Measurements from ENCODE around the gene COG7. TPM values are rescaled to one million over a fixed set of nuclear protein-coding genes. Genes with fewer than 3 reads are reported as not detected.

COG7 gene
- total RNA-seq, 4 donors from 2014 or later, result 37.1 to 121 (median 54.6) TPM

DNA sequence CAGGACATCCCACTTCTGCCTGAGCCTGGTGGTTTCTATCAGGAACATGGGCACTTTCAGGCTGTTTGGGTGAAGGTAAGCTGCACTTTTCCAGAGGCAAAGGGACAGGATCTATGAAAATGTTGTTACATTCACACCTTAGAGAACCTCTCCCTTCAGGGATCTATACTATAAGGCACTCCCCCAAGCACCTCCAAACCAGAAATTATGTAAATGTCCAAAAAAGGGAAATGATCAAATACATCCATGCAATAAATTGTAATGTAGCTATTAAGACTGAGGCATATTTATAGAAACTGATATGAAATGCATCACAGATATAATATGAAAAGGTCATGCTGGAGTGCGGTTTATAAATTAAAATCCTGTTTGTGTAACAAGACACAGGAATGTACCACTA lies 23.3 kb upstream of the COG7 start:
- H3K4me3 ChIP-seq, result no peak overlapping the region
- no peak for DNase-seq
- intact Hi-C loops (cut with DNase I; ENCODE audit: low total_unique reads) (no loop called here), in situ Hi-C loops (cut with MboI; ENCODE audit: low pct_ligation_motif_present in 1 of 4, low pct_unique_long_range_greater_than_20kb in 1 of 4, low sequenced_read_pairs in 3 of 4) (no loop called here)
- H3K9me3 ChIP-seq, result no peaks in the 10 kb centered on the region
- H3K36me3 ChIP-seq, result peaks cover 0 to 60% (median 29%) of the 10 kb centered on the region in 4 donors
- no peaks in the 10 kb centered on the region for H3K4me1 ChIP-seq
- 90% methylated on average over 1 of the region's 1 CpG; no CpG with 5 or more reads in 1 of the 2 donors for WGBS, 2 donors (ENCODE audit: low coverage in 1 of 2)
- H3K27me3 ChIP-seq, result no peaks in the 10 kb centered on the region
- TF ChIP-seq EP300 (IDR thresholded peaks at IDR 0.05; ENCODE audit: low read depth) (no peak), POLR2AphosphoS5 (IDR thresholded peaks at IDR 0.05) (no peak), POLR2A (IDR thresholded peaks at IDR 0.05) (no peak)
- TF ChIP-seq, protein P1, sequence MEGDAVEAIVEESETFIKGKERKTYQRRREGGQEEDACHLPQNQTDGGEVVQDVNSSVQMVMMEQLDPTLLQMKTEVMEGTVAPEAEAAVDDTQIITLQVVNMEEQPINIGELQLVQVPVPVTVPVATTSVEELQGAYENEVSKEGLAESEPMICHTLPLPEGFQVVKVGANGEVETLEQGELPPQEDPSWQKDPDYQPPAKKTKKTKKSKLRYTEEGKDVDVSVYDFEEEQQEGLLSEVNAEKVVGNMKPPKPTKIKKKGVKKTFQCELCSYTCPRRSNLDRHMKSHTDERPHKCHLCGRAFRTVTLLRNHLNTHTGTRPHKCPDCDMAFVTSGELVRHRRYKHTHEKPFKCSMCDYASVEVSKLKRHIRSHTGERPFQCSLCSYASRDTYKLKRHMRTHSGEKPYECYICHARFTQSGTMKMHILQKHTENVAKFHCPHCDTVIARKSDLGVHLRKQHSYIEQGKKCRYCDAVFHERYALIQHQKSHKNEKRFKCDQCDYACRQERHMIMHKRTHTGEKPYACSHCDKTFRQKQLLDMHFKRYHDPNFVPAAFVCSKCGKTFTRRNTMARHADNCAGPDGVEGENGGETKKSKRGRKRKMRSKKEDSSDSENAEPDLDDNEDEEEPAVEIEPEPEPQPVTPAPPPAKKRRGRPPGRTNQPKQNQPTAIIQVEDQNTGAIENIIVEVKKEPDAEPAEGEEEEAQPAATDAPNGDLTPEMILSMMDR (IDR thresholded peaks at IDR 0.05), result no peak
- no peak overlapping the region for H3K27ac ChIP-seq

DNA sequence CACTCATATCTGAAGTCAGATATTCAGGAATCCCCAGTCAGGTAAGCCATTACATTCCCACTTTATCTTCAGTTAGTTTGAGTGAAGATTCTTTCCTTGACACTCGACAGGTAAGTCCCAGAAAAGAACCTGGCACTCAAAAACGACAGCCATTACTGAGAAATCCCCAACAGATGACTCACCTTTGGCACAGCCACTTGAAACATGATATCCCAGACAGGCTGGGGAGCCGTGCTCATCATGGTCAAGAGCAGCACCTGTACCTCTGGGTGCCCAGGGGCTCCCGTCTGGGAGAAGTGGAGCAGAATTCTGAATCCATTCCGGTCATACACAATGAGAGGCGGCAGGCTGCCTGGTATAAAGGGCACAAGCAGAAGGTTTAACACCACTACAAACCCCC lies 16.8 kb upstream of the COG7 start:
- Histone ChIP-seq H3K9me3 (no peaks in the 10 kb centered on the region), H3K27me3 (no peaks in the 10 kb centered on the region), H3K27ac (no peak overlapping the region), H3K4me1 (no peaks in the 10 kb centered on the region), H3K4me3 (no peak overlapping the region), H3K36me3 (peaks cover 0 to 48% (median 16%) of the 10 kb centered on the region in 4 donors)
- TF ChIP-seq, protein P1 (IDR thresholded peaks at IDR 0.05), result no peak
- TF ChIP-seq EP300 (IDR thresholded peaks at IDR 0.05; ENCODE audit: low read depth), result no peak
- TF ChIP-seq POLR2A (IDR thresholded peaks at IDR 0.05), result no peak
- TF ChIP-seq POLR2AphosphoS5 (IDR thresholded peaks at IDR 0.05), result no peak
- no peak for DNase-seq
- WGBS, 2 donors (ENCODE audit: low coverage in 1 of 2), result 77 to 80% methylated on average over 2 to 6 of the region's 6 CpGs
- in situ Hi-C loops (cut with MboI; ENCODE audit: low pct_ligation_motif_present in 1 of 4, low pct_unique_long_range_greater_than_20kb in 1 of 4, low sequenced_read_pairs in 3 of 4), result no loop called here
- intact Hi-C loops (cut with DNase I; ENCODE audit: low total_unique reads), result no loop called here

DNA sequence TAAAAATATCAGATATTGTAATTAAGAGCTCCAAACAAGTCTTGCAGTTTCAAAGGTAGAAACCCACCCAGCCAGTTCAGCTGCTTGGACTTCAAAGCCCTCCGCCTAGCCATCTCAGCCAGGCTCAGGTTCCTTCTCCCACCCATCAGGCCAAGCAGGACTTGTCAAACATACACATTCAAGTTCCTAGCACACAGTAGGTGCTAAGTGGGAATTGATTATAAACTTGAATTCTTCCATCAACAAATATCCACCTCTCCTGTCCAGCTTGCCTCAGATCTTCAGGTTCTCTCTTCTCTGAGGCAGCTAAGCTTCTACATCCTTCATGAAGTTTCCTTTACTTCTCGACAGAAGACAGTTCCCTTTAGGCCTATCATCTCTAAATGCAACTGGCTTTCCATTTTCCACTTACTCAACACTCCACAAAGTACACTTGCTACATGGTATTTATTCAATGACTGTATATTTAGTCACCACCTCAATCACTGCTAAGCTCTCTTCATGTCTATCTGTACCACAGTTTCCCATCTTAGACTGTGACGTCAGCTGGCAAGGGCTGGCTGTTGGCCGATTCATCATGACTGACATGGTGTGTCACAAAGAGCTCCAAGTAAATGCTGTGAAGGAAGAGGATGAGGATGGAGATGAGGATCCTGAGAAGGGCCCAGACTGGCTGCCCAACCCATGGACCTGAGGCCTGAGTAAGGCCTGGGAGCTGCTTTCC lies 13.3 kb upstream of the COG7 start:
- no peak overlapping the region for H3K4me3 ChIP-seq
- no peak overlapping the region for H3K27ac ChIP-seq
- intact Hi-C loops (cut with DNase I; ENCODE audit: low total_unique reads) (no loop called here), in situ Hi-C loops (cut with MboI; ENCODE audit: low pct_ligation_motif_present in 1 of 4, low pct_unique_long_range_greater_than_20kb in 1 of 4, low sequenced_read_pairs in 3 of 4) (no loop called here)
- no peaks in the 10 kb centered on the region for H3K27me3 ChIP-seq
- H3K36me3 ChIP-seq, result peaks cover 0 to 31% (median 6%) of the 10 kb centered on the region in 4 donors
- H3K4me1 ChIP-seq, result peaks cover 0 to 7% (median 4%) of the 10 kb centered on the region in 4 donors
- 83 to 92% methylated on average over 2 to 4 of the region's 4 CpGs for WGBS, 2 donors (ENCODE audit: low coverage in 1 of 2)
- DNase-seq, result no peak
- TF ChIP-seq POLR2A (IDR thresholded peaks at IDR 0.05) (no peak), POLR2AphosphoS5 (IDR thresholded peaks at IDR 0.05) (no peak), EP300 (IDR thresholded peaks at IDR 0.05; ENCODE audit: low read depth) (no peak)
- TF ChIP-seq, protein P1 (IDR thresholded peaks at IDR 0.05), result no peak
- no peaks in the 10 kb centered on the region for H3K9me3 ChIP-seq

DNA sequence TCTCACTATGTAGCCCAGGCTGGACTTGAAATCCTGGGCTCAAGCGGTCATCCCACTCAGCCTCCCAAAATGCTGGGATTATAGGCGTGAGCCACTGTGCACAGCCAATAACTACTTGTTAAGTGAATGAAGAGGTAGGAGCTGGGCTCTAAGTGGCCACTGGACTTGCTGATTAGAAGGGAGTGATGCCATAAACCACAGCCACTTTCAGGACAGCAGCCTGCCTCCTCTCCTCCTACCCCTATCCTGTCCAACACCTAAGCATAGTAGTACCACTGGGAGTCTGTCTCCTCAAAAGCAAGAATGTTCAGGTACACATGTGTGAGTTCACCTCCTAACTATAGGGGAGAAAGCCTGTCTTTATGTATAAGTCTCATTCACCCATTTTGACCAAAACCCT lies 12.2 kb upstream of the COG7 start:
- WGBS, 2 donors (ENCODE audit: low coverage in 1 of 2), result 97% methylated on average over 2 of the region's 2 CpGs; no CpG with 5 or more reads in 1 of the 2 donors
- Histone ChIP-seq H3K4me1 (peaks cover 0 to 7% (median 4%) of the 10 kb centered on the region in 4 donors), H3K36me3 (peaks cover 0 to 28% (median 6%) of the 10 kb centered on the region in 4 donors), H3K9me3 (no peaks in the 10 kb centered on the region), H3K4me3 (no peak overlapping the region), H3K27me3 (no peaks in the 10 kb centered on the region), H3K27ac (no peak overlapping the region)
- in situ Hi-C loops (cut with MboI; ENCODE audit: low pct_ligation_motif_present in 1 of 4, low pct_unique_long_range_greater_than_20kb in 1 of 4, low sequenced_read_pairs in 3 of 4) (no loop called here), intact Hi-C loops (cut with DNase I; ENCODE audit: low total_unique reads) (no loop called here)
- DNase-seq, result no peak
- TF ChIP-seq EP300 (IDR thresholded peaks at IDR 0.05; ENCODE audit: low read depth), result no peak
- TF ChIP-seq POLR2A (IDR thresholded peaks at IDR 0.05), result no peak

All from transverse colon (tissue), 4 donors.